HG03520 (cell line): ENCODE results near the gene AGPS.

Source experiments
- ATAC-seq: cut with Tn5 transposase; IDR thresholded peaks from one replicate; pipeline ENCODE4 v1.9.1; 2021; ENCODE audit warnings: mild to moderate bottlenecking, moderate library complexity; ENCODE audit not compliant: unreplicated experiment

AGPS gene

DNA sequence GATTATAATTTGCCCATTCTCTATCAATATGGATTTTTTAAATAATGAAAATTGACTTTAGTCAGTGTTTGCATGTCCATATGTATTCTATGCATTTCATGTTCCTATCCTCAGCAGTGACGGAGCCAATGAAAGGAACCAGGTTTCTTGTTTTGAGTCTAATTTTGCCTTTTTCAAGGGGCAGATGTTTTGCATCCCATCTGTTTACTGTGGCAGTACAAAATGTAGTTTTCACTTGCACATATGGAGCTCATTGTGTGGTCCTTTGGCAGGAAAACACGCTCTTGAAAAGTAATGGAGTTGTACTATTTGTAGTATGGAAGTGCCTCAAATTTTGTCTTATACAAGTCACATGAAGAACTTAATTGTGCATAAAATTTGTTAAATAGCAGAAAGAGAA is 127.8 kb downstream of the AGPS start:
- no peak for ATAC-seq

DNA sequence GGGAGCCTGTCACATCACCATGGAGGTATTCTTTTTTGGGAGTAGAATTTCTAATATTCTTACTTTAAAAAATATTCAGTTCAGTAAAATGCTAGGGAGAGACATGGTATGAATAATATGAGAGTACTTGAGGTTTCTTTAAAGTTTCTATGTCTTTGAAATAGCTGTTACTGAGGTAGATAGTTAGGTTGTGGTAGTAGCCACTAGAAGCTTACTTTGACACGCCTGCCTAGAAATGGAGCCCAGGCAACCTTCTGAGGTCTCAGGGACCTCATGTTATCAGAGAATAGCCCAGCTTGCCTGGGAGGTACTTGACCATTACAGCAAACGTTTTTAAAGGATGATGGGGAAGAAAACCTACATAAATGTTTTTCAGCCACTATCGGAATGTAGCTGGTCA is 131.2 kb downstream of the AGPS start:
- ATAC-seq, result no peak

DNA sequence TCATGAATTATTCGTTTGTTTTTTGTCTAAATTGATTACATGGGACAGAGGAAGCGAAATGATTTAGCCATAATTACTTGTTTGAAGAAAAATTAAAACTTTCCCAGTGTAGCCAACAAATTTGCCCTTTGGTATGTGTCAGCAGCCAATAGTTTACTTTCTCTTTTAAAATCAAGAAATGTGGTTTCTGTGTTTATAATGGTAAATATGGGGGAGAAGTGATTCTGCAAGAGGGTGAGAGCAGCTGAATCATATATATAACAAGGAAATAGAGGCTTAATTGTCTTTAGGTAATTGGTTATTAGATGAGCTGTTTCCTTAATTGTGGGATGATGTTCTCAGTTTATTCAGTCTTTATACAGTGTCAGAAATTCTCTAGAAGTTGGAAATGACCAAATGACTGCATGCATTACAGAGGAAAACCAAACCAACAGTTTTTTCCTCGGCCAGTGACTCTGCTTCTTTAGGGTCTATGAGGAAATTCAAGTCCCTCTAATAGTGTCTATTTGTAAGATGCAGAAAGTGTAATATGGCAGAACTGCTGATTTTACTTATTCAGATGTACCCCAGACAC is 132.9 kb downstream of the AGPS start:
- ATAC-seq, result no peak

DNA sequence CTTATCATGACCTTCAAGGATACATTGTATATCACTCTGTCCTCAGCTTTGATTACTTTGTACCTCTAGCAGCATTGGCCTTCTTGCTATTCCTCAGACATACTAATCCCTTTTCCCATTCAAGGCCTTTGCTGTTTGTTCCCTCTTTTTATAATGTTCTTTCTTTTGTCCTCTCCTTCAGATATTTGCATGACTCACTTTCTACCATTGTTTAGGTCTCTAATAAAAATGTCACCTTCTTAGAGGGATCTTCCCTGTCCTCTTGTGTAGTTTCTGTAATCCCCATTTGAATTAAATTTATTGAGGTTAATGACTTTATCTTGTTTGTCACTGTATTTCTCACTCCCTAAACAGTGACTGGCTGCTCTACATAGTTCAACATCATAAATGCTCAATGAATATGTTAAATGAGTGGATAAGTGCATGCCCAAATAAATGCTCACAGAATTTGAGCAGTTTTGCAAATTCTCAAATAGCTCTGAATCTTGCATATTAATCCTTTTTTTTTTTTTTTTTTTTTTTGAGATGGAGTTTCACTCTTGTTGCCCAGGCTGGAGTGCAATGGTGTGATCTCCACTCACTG is 135.9 kb downstream of the AGPS start:
- ATAC-seq, result no peak

DNA sequence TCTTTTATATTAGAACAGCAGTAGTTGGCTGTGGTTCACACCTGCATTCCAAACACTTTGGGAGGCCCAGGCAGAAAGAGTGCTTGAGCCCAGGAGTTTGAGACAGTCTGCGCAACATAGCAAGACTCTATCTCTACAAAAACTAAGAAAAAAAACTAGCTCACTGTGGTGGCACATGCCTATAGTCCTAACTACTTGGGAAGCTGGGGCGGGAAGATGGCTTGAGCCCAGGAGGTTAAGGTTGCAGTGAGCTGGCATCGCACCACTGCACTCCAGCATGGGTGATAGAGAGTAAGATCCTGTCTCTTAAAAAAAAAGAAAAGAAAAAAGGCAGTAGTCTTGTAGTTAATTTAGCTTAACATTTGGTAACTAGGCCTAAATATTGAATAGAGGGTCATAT is 136.6 kb downstream of the AGPS start:
- ATAC-seq, result no peak

DNA sequence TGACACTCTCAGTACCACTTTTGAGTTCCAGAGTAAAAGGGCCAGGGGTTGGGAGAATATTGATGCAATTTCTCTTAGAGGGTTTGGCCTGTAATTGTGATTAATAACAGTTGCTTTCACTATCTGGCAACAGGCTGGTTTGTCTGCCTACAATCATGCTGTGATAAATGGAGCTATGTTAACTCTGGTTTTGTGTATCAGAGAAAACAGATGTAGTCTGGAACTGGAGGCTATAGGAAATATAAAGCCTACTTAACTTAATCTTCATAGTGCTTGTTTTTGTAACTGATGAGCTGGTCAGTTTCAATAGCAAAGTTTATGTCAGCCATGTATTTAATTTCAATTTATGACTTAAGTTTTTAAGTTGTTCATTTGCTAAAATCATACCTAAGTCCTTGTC is 138.0 kb downstream of the AGPS start:
- no peak for ATAC-seq

DNA sequence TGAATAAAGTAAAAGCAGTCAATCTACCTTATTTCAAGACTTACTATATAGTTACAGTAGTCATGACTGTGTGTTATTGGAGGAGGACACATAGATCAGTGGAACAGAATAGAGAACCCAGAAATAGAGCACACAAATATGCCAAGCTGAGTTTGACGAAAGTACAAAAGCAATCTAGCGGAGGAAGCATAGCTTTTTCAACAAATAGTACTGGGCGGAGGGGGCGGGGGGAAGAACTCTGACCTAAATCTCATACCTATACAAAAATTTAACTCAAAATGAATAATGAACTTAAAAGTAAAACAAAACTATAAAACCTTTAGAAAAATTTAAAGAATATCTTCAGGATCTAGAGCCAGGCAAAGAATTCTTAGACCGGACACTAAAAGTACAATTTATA is 139.1 kb downstream of the AGPS start:
- no peak for ATAC-seq

DNA sequence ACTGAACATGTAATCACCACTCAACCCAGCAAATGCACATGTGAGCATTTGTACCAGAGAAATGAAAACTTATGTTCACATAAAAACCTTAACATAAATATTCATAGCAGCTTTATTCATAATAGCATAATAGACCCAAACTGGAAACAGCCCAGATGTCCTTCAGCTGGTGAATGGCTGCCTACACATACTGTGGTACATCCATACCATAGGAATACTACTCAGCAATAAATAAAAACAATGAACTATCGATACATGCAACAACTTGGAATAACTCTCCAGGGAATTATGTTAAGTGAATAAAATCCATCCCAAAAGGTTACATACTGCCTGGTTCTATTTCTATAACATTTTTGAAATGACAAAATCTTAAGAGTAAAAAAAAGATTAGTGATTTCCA is 140.0 kb downstream of the AGPS start:
- ATAC-seq, result no peak

DNA sequence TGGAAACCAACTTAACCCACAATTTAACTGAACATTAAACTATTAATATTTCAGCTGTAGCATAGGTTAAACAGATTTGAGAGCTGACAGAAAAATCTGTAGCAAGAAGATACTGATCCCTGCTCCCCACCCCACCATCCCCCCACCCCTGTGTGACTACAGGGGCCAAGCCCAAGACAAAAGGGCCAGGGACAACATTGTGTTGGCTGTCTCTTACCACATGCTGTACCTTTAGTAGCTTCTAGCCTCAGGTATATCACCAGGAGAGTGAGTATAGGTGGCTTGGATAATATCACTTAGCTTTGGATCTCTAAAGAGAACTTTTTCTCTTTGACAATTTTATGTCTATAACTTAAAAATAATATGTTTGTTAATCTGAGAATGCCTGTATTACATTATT is 140.7 kb downstream of the AGPS start:
- no peak for ATAC-seq

DNA sequence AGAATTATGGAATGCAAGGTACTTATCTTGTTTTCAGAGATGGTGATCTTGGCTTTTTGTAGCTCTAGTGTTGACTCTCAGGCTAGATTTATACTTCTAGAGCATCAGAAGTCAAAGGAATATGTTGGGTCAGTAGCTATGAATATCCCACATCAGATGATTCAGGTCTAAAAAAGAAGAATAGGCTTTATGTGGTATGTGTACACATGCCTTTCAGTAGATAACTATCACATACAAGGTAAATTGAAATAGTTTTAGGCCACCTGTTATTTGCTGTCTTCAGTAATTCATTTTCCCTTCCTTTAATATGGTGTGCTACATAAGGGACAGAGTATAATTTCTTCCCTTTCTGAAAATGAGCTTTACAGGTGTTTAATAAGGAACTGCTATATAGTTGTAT is 142.4 kb downstream of the AGPS start:
- no peak for ATAC-seq

DNA sequence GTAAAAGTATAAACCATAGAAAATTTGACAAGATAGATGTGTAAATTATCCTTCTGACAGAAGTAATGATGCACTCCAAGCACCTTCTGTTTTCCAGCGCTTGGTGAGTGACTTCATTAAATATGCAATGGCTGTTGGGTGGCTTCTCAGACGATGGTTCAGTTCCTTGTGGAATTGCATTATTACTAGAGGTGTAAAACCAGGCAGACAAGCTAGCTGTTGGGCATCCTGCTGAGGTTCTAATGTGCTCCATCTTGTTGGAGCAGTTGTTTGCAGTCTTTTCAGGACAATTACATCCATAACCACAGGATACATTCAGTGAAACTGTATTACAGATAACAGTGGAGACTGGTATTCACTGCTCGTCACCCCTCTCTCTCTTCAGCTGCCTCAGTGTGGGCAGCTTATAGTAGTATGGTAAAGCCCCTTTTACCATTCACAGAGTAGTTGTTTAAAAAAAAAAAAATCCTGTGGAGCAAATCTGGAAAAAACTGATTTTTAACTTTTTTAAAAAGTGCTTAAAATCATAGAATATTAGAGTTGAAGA is 143.5 kb downstream of the AGPS start:
- no peak for ATAC-seq

DNA sequence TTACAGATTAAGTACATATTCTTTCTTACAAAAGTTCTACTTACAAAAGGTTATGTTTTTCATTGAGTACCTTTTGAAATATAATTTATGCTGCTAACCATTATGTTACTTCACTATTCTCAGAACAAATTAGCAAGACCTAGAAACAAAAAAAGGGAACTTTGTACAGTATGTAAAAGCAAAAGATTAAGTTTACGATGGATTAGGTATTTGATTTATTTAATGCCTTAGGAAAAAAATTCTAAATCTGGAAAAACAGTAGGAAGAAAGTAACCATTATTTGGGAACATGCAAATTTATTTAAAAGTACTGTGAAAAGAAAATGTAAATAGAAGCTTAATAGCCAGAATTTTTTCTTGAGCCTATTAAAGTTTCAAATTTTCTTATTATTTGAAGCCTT is 144.6 kb downstream of the AGPS start:
- ATAC-seq, result no peak

DNA sequence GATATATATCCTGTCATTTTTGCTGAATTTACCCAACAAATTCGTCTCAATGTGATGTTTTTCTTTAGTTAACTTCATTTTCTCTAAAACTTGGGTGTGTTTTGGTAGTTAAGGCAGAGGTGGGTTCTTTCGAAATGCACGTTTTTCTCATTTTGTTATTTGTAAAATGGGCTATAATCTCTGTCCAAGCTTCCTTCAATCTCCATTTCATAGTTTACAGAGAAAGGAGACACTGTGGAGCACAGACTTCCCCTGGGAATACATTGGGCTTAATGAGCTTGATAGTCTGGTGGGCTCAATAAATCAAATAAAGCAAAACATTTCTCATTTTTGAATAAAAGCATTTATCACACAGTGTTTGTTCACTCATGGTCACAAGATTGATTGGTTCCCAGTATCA is 145.1 kb downstream of the AGPS start:
- ATAC-seq, result no peak

DNA sequence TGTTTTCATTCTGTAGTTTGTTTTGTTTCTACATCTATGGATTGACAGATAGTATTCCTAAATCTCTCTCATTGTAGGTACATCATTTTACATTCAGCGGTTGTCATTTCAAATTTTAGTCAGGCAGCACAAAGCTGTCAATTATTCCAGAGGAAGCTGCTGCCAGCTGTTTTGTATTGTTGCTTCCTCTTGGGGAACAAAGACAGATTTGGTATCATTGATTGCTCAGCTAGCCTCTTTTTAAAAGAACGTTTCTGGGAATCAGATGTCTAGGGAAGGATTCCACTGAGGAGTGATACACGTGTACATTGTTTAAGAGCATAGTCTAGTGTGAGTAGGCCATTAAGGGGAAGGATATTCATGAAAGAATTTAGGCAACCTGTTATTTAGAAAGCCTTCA is 145.8 kb downstream of the AGPS start:
- ATAC-seq, result no peak

DNA sequence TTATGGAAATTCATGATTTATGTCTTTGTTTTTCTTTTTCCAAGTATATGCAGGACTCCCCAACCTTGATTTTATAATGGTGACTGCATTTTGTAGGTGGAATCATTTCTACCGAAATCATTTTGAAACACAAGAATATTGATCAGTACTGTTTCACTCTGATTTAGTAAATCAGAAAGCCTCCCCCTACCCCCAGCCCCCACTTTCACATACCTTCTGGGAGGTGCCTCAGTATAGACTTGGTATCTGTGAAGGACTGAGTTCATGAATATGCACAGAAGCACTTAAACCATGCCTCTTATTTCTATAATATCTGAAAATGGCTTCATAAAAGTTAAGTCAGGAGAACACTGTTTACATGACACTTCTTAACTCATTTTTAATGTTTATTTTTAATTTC is 147.7 kb downstream of the AGPS start:
- ATAC-seq, result no peak

DNA sequence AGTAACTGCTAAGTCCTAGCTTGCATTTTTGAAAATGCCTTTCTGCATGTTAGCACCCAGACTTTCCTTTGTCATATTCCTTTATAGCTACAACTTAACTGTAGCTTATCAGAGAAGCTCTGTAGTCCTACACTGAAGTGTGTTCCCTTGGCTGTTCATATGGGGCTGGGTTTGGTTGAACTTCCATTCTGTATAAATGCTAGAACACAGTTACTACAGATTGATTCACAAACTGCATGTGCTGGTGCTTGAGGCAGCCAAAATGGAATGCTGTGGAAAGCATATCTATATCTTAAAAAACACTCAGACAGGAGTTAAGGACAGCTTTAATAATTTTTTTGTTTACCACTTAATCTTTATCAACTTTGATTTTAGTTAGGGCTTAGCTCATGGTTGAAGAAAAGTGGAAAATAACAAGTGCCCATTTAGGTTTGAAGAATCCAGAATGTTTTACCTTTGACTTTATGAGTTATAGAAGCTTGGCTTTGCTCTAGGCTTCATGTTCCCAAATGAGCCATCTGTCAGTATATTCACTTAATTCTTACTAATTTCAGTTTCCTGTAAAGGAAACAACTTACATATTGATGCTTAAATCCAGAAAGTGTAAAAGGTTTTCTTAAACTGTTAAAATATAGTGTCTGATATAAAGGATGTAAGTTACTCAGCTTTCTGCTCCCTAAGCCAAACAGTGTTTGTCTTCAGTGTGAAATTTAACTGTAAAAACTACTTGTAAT is 148.9 kb downstream of the AGPS start:
- no peak for ATAC-seq

DNA sequence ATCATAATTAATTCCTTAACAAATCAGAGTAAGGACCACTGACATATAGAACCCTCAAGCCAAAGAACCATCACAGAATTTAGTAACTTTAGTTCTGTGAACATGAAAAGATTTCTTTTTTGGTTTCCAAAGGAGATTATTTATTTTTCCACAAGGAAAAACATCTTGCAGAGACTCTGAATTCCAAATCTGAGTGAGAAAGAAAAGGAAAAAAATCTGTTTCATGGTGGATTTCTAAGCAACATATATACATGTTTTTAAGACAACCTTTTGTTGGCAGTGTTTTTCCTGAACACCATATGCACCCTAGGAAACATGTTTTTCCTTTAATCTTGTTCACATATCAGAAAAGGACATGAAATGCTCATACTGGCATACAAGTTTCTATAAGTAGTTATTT is 149.8 kb downstream of the AGPS start:
- no peak for ATAC-seq

DNA sequence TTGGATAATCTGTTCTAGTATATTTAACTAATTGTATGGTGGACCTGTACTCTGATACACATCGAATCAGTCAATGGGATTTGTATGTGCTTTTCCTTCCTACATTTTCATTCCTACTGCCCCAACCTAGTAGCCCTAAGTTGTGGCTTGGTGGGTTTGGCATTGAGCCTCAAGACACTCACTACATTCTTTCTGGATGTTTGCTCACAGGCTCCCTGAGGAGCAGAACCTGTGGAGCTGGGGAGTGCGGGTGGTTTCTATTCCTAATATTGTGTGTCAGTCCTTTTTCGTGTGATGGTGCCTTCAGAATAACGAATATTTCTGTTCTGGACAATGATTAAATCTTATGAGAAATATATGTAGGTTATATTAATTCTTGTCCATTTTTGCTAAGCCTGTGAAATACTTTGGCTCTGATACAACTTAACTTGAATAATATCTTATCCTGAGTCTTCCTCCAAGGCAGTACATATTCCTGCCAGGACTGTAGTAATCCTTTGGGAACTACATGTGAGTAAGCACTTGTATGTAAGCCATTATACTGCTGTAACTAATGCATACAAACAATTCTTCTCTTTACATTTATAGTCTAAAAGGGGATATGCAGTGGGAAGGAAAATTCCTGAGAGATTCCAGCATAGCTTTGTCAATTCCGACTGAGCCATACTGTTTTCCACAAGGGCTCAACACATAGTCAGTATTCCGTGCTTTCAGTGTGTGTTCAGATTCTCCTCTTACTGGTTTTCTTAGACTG is 150.6 kb downstream of the AGPS start:
- no peak for ATAC-seq

DNA sequence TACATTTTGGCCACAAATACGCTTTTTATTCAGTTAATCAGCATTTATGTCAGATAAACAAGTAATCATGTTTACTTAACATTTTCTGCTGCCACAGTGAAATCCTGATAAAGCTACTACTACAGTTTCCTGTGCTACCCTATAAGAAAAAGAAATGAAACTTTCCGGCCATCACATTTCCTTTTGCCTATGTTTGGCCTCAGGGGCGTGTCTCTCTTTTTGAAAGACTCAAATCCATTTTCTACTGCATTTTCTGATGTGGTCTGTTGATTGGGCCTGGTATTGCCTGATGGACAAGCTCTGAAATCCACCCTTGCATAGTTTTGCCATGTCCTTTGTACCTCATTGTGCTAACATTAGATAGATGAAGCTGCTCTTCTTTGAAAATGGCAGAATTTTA is 152.6 kb downstream of the AGPS start:
- ATAC-seq, result no peak

DNA sequence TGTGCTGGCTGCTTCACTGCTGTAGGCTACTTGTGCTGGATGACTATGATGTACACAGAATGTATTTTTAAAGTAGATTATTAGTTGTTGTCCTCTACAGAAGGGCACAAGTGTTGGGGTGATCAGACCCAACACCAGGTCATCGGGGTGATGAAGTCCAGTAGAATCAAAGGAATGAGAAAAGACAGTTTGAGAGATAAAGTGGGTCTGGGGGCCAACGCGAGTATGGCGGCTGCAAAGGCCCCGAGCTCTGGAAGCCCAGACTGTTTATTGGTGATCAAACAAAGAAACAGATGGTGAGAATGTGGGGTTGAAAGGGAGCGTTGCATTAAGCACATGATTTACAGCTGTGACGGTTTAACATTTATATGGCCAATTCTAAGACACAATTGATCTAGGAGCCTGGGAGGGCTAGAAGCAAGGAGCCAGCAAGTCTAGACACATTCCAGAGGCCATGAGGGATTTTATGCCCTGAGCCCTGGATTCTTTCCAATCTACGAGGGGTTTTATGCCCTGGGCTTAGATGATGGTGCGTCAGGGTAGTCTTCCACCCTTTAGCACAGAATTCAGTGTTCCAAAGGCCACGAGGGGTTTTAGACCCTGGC is 153.5 kb downstream of the AGPS start:
- no peak for ATAC-seq

DNA sequence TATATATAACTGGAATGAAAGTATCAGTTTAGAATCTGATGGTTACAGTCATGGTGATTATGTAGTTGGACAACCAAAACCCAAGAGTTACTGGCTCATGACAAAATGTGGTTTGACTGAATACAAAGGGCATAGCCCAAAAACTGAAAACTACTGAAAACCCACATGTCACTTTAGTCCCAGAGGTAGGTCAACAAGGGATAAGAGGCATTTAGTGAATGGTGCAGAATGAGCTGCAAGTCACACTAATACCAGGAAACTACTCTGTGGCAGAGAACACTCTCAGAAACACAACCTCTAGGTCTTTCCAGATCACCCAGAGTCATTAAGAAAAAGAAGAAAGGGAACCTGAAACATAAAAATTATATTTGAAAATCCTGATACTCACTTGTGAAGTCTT is 154.5 kb downstream of the AGPS start:
- peak; percentile 87 for ATAC-seq
